Thymus (tissue), 11 donors: Measurements from ENCODE around the gene MTF2. TPM values are rescaled to one million over a fixed set of nuclear protein-coding genes. Genes with fewer than 3 reads are reported as not detected.
A peak's percentile ranks its signal among the peaks of the same experiment; 100 is the strongest.

Experiments
- DNase-seq, 9 donors: peaks; one replicate each; pipeline ENCODE4 v3.0.0-alpha.2; 2013; ENCODE audit warnings: low spot score in 9 of 9, low read depth in 6 of 9, missing footprints in 1 of 9
- H3K27ac ChIP-seq, 2 donors: one replicate each; pipeline ENCODE4 v1.5.1; 2013; ENCODE audit warnings: control low read depth in 1 of 2, low read depth in 1 of 2, low read length in 1 of 2, mild to moderate bottlenecking in 1 of 2, moderate library complexity in 1 of 2
- H3K27me3 ChIP-seq, 2 donors: one replicate each; pipeline ENCODE4 v1.5.1; 2013; ENCODE audit warnings: low read length in 1 of 2; ENCODE audit not compliant: control insufficient read depth in 2 of 2, insufficient read depth in 1 of 2
- H3K36me3 ChIP-seq, 2 donors: one replicate each; pipeline ENCODE4 v1.5.1; 2013; ENCODE audit warnings: low read length in 1 of 2, mild to moderate bottlenecking in 1 of 2, moderate library complexity in 1 of 2; ENCODE audit not compliant: control insufficient read depth in 2 of 2, insufficient read depth in 2 of 2
- H3K4me1 ChIP-seq, 2 donors: one replicate each; pipeline ENCODE4 v1.5.1; 2013; ENCODE audit warnings: low read length in 2 of 2; ENCODE audit not compliant: control insufficient read depth in 2 of 2, insufficient read depth in 2 of 2
- H3K4me3 ChIP-seq, 2 donors: one replicate each; pipeline ENCODE4 v1.5.1; 2013; ENCODE audit warnings: low read length in 2 of 2, control low read depth in 1 of 2, mild to moderate bottlenecking in 1 of 2
- H3K9me3 ChIP-seq, 2 donors: one replicate each; pipeline ENCODE4 v1.5.1; 2013; ENCODE audit warnings: low read length in 1 of 2, mild to moderate bottlenecking in 1 of 2; ENCODE audit not compliant: control insufficient read depth in 2 of 2, insufficient read depth in 1 of 2
- WGBS: extraction: QIAGEN DNeasy Blood & Tissue Kit; methylation state at CpG from one replicate; pipeline ENCODE4 v1.1.7; 2013; 5-methylcytosine and 5-hydroxymethylcytosine counted together
- polyA plus RNA-seq: library from polyadenylated mRNA; stranded (reverse); fragments of 200-250 nt; gene quantifications from one replicate; pipeline ENCODE4 v1.2.3, GENCODE V29; 2013
- total RNA-seq: library from RNA; stranded (reverse); fragments of 120-200 nt; gene quantifications from one replicate; pipeline ENCODE4 v1.2.4, GENCODE V29; 2013
- donor health status: healthy.

MTF2 gene
- total and polyA plus RNA-seq, 2 donors = 41.1 to 85.0 TPM

- DNase-seq = no peak
- no peak overlapping the region for H3K4me3 ChIP-seq
- H3K36me3 ChIP-seq = peaks cover 0 to 34% of the 10 kb centered on the region in 2 donors
- H3K27ac ChIP-seq = no peak overlapping the region
- WGBS = 95% methylated on average over 2 of the region's 2 CpGs
- no peaks in the 10 kb centered on the region for H3K4me1 ChIP-seq
- H3K27me3 ChIP-seq = no peaks in the 10 kb centered on the region
- no peaks in the 10 kb centered on the region for H3K9me3 ChIP-seq
Observed at GRCh38 chr1:93142161-93142560, 63.1 kb downstream of the MTF2 start.

- Histone ChIP-seq H3K27me3 (no peaks in the 10 kb centered on the region), H3K27ac (no peak overlapping the region), H3K36me3 (peaks cover 2 to 31% of the 10 kb centered on the region in 2 donors), H3K4me1 (no peaks in the 10 kb centered on the region), H3K4me3 (no peak overlapping the region), H3K9me3 (no peaks in the 10 kb centered on the region)
- DNase-seq = peak in 1 of 9 donors; percentile 4
- 92% methylated on average over 1 of the region's 1 CpG for WGBS
Observed at GRCh38 chr1:93143136-93143535, 64.1 kb downstream of the MTF2 start.

- Histone ChIP-seq H3K36me3 (peaks cover 4 to 34% of the 10 kb centered on the region in 2 donors), H3K27ac (no peak overlapping the region), H3K9me3 (no peaks in the 10 kb centered on the region), H3K4me3 (no peak overlapping the region), H3K4me1 (no peaks in the 10 kb centered on the region), H3K27me3 (no peaks in the 10 kb centered on the region)
- WGBS = over 99% methylated on average over 4 of the region's 4 CpGs
- no peak for DNase-seq
Observed at GRCh38 chr1:93143769-93144168, 64.7 kb downstream of the MTF2 start.

- no peaks in the 10 kb centered on the region for H3K9me3 ChIP-seq
- peaks cover 8 to 41% of the 10 kb centered on the region in 2 donors for H3K36me3 ChIP-seq
- DNase-seq = no peak
- WGBS = 93% methylated on average over 7 of the region's 7 CpGs
- H3K4me1 ChIP-seq = no peaks in the 10 kb centered on the region
- no peak overlapping the region for H3K27ac ChIP-seq
- no peak overlapping the region for H3K4me3 ChIP-seq
- H3K27me3 ChIP-seq = no peaks in the 10 kb centered on the region
Observed at GRCh38 chr1:93148001-93148400, 68.9 kb downstream of the MTF2 start.

GRCh38 chr1:93150729-93151128 is 71.6 kb downstream of the MTF2 start:
- H3K4me3 ChIP-seq = no peak overlapping the region
- no peak for DNase-seq
- H3K27me3 ChIP-seq = no peaks in the 10 kb centered on the region
- WGBS = 75% methylated on average over 1 of the region's 1 CpG
- H3K27ac ChIP-seq = no peak overlapping the region
- H3K4me1 ChIP-seq = no peaks in the 10 kb centered on the region
- no peaks in the 10 kb centered on the region for H3K9me3 ChIP-seq
- peaks cover 16 to 55% of the 10 kb centered on the region in 2 donors for H3K36me3 ChIP-seq

- Histone ChIP-seq H3K9me3 (no peaks in the 10 kb centered on the region), H3K4me3 (no peak overlapping the region), H3K36me3 (peaks cover 16 to 59% of the 10 kb centered on the region in 2 donors), H3K27me3 (no peaks in the 10 kb centered on the region), H3K27ac (no peak overlapping the region), H3K4me1 (no peaks in the 10 kb centered on the region)
- no peak for DNase-seq
Observed at GRCh38 chr1:93151474-93151873, 72.4 kb downstream of the MTF2 start.

GRCh38 chr1:93152835-93153234 is 73.8 kb downstream of the MTF2 start:
- WGBS = over 99% methylated on average over 2 of the region's 2 CpGs
- Histone ChIP-seq H3K4me1 (no peaks in the 10 kb centered on the region), H3K4me3 (no peak overlapping the region), H3K36me3 (peaks cover 20 to 62% of the 10 kb centered on the region in 2 donors), H3K27ac (no peak overlapping the region), H3K9me3 (no peaks in the 10 kb centered on the region), H3K27me3 (no peaks in the 10 kb centered on the region)
- no peak for DNase-seq

GRCh38 chr1:93154898-93155297 is 75.8 kb downstream of the MTF2 start:
- Histone ChIP-seq H3K9me3 (no peaks in the 10 kb centered on the region), H3K4me3 (no peak overlapping the region), H3K36me3 (peaks cover 12 to 49% of the 10 kb centered on the region in 2 donors), H3K4me1 (no peaks in the 10 kb centered on the region), H3K27me3 (no peaks in the 10 kb centered on the region), H3K27ac (no peak overlapping the region)
- no peak for DNase-seq

- Histone ChIP-seq H3K9me3 (no peaks in the 10 kb centered on the region), H3K27ac (no peak overlapping the region)
- 41% methylated on average over 3 of the region's 3 CpGs for WGBS
Observed at GRCh38 chr1:93155335-93155734, 76.3 kb downstream of the MTF2 start.

GRCh38 chr1:93159337-93159736 is 80.3 kb downstream of the MTF2 start:
- peaks cover 16 to 26% of the 10 kb centered on the region in 2 donors for H3K36me3 ChIP-seq
- 75% methylated on average over 2 of the region's 2 CpGs for WGBS
- no peak overlapping the region for H3K27ac ChIP-seq
- no peak overlapping the region for H3K4me3 ChIP-seq
- no peak for DNase-seq
- no peaks in the 10 kb centered on the region for H3K27me3 ChIP-seq
- H3K4me1 ChIP-seq = no peaks in the 10 kb centered on the region
- no peaks in the 10 kb centered on the region for H3K9me3 ChIP-seq

More at GRCh38 chr1:93155335-93155734, 76.3 kb downstream of the MTF2 start:
- Histone ChIP-seq H3K4me1 (no peaks in the 10 kb centered on the region), H3K36me3 (peaks cover 12 to 44% of the 10 kb centered on the region in 2 donors), H3K4me3 (no peak overlapping the region), H3K27me3 (no peaks in the 10 kb centered on the region)
- no peak for DNase-seq
